ENCODE data around the gene FAAP20. TPM values are rescaled to one million over a fixed set of nuclear protein-coding genes. Genes with fewer than 3 reads are reported as not detected.

FAAP20 gene
- total and polyA plus RNA-seq, 10 of the 15 experiments (the other 5 are each of a cell fraction or from before 2014, with no cell fraction given): 0.79 to 91.8 (median 20.9) TPM

- no peak for TF ChIP-seq BCLAF1 (IDR thresholded peaks at IDR 0.05)
- no peak for TF ChIP-seq GATAD2B (conservative IDR thresholded peaks at IDR 0.05; ENCODE audit: low read depth)
These were observed 44.4 kb upstream of the FAAP20 start (continued) for GRCh38 chr1:2239013-2239370.

GRCh38 chr1:2238361-2239012 is 43.9 kb upstream of the FAAP20 start:
- Histone ChIP-seq H4K20me1 (ENCODE audit: control insufficient read depth, insufficient read depth) (no peaks in the 10 kb centered on the region), H3K4me2 (ENCODE audit: control insufficient read depth, insufficient read depth) (no peak overlapping the region), H3K79me2 (ENCODE audit: control insufficient read depth, insufficient read depth, low read length) (peaks cover 29% of the 10 kb centered on the region), H3K9me3 (replicated peaks; ENCODE audit: control insufficient read depth, insufficient read depth, low read length) (no peaks in the 10 kb centered on the region), H3K27ac (ENCODE audit: control insufficient read depth, insufficient read depth) (no peak overlapping the region), H3K27me3 (replicated peaks in 1 of 2; ENCODE audit: control insufficient read depth in 2 of 2, insufficient read depth in 2 of 2, low read length in 1 of 2) (no peaks in the 10 kb centered on the region), H3K9ac (ENCODE audit: control insufficient read depth, insufficient read depth, low read length) (no peak overlapping the region), H3K4me1 (ENCODE audit: control insufficient read depth, insufficient read depth, low read length) (peaks cover 20% of the 10 kb centered on the region), H3K36me3 (ENCODE audit: control insufficient read depth in 2 of 2, insufficient read depth in 2 of 2, low read length in 1 of 2) (peaks cover 0 to 5% of the 10 kb centered on the region in 2 experiments; a peak in 2 of 4 replicates), H2AFZ (ENCODE audit: control insufficient read depth, low read depth, low read length) (no peak overlapping the region), H3K4me3 (no peak overlapping the region)
- ChIA-PET RAD21 (ENCODE audit: unreplicated experiment) (no interaction called here), SMC1A (ENCODE audit: uncharacterized antibody, unreplicated experiment) (no interaction called here), CTCF (no interaction called here), POLR2A (no interaction called here)
- intact Hi-C loops (cut with micrococcal nuclease; ENCODE audit: unreplicated experiment) (loop anchor here (10.0 kb wide), 1 partner anchor 56 kb away; no protein-coding TSS in a partner anchor), in situ Hi-C loops (cut with MboI) (no loop called here)
- FAIRE-seq: no peak
- BruUV-seq (replicated peaks): no TSS peak
- 92% methylated on average over 25 of the region's 25 CpGs for WGBS (ENCODE audit: insufficient coverage, insufficient replicate concordance, low lambda C conversion rate, missing lambda C conversion rate)
- ATAC-seq: no peak
- TF ChIP-seq POLR2AphosphoS5 (IDR thresholded peaks at IDR 0.05; ENCODE audit: low read length) (no peak), POLR2AphosphoS2 (IDR thresholded peaks at IDR 0.05; ENCODE audit: low read depth, low read length) (no peak), NKRF (conservative IDR thresholded peaks at IDR 0.05) (no peak), STAT3 (IDR thresholded peaks at IDR 0.05; ENCODE audit: low read depth, low read length) (no peak), E2F4 (IDR thresholded peaks at IDR 0.05; ENCODE audit: low read depth, low read length) (no peak)
- no peak for DNase-seq (ENCODE audit: low read depth, low spot score)

Data from GM12878 (cell line).